GM12878 (cell line): ENCODE results near the gene ACAP2. TPM values are rescaled to one million over a fixed set of nuclear protein-coding genes. Genes with fewer than 3 reads are reported as not detected.
"Not testable (repeated sequence)": the region's sequence is repeated elsewhere in the genome, so short reads cannot be mapped to it uniquely, and the experiment has no call there.

ENCODE experiments used
- ATAC-seq: fragments of 200-7000 bp; cut with Tn5 transposase; 3 replicates; pipeline ENCODE4 v1.9.1; 2020; ENCODE audit warnings: mild to moderate bottlenecking, moderate library complexity
- BruUV-seq: library from RNA; stranded (reverse); fragments of 400-500 nt; replicated peaks from 2 replicates; lab custom pipeline; 2021; lab: Mats Ljungman, UMichigan
- CTCF ChIA-PET: fragments of 300-600 bp; sonication (Branson Sonifier 250); formaldehyde crosslinking; extraction: SDS; loops from one replicate; lab custom pipeline; 2021; ENCODE audit warnings: inconsistent platforms; lab: Yijun Ruan, JAX
- POLR2A ChIA-PET: fragments of 350-600 bp; formaldehyde crosslinking; extraction: SDS; loops from one replicate; lab custom pipeline; 2021; ENCODE audit warnings: inconsistent platforms; lab: Charles Lee
- RAD21 ChIA-PET: fragments of 300-600 bp; sonication (Branson Sonifier 250); formaldehyde crosslinking; loops from one replicate; lab custom pipeline; 2023; ENCODE audit warnings: antibody characterized with exemption; ENCODE audit not compliant: unreplicated experiment; lab: Charles Lee
- SMC1A ChIA-PET: fragments of 300-600 bp; sonication (Branson Sonifier 250); formaldehyde crosslinking; loops from one replicate; lab custom pipeline; 2023; ENCODE audit not compliant: unreplicated experiment, uncharacterized antibody; lab: Charles Lee
- DNase-seq: peaks from one replicate; pipeline ENCODE4 v3.0.0-alpha.2; 2011; ENCODE audit warnings: low read depth, low spot score
- FAIRE-seq: peaks from 3 replicates; lab custom pipeline; 2011; peaks lifted over from hg19 to GRCh38; lab: Jason Lieb, UNC
- H2AFZ ChIP-seq: 2 replicates; pipeline ENCODE4 v1.6.0; 2011; ENCODE audit warnings: low read depth, low read length, control low read depth; ENCODE audit not compliant: control insufficient read depth
- H3K27ac ChIP-seq: 2 replicates; pipeline ENCODE4 v1.5.1; 2011; ENCODE audit warnings: control low read depth; ENCODE audit not compliant: control insufficient read depth, insufficient read depth
- H3K27me3 ChIP-seq, 2 experiments: replicated peaks in 1 of 2; 2 replicates each; pipeline versions ENCODE4 v1.6.0 to v1.6.1; 2011; ENCODE audit warnings: low read length in 1 of 2; ENCODE audit not compliant: control insufficient read depth in 2 of 2, insufficient read depth in 2 of 2
- H3K36me3 ChIP-seq, 2 experiments: 2 replicates each; pipeline ENCODE4 v1.5.1; 2011; ENCODE audit warnings: low read length in 1 of 2; ENCODE audit not compliant: control insufficient read depth in 2 of 2, insufficient read depth in 2 of 2
- H3K4me1 ChIP-seq: 2 replicates; pipeline ENCODE4 v1.6.1; 2011; ENCODE audit warnings: mild to moderate bottlenecking, low read length, moderate library complexity, mixed read lengths; ENCODE audit not compliant: control insufficient read depth, insufficient read depth
- H3K4me2 ChIP-seq: 2 replicates; pipeline ENCODE4 v1.6.0; 2011; ENCODE audit warnings: control low read depth; ENCODE audit not compliant: control insufficient read depth, insufficient read depth
- H3K4me3 ChIP-seq: fragments of 200-600 bp; sonication (generic); 2 replicates; pipeline ENCODE4 v1.5.1; 2016
- H3K79me2 ChIP-seq: 2 replicates; pipeline ENCODE4 v1.6.0; 2011; ENCODE audit warnings: low read length; ENCODE audit not compliant: control insufficient read depth, insufficient read depth
- H3K9ac ChIP-seq: 2 replicates; pipeline ENCODE4 v1.8.0; 2011; ENCODE audit warnings: low read length, control low read depth, mixed read lengths; ENCODE audit not compliant: control insufficient read depth, insufficient read depth
- H3K9me3 ChIP-seq: replicated peaks from 3 replicates; pipeline ENCODE4 v1.5.1; 2011; ENCODE audit warnings: mild to moderate bottlenecking, low read length; ENCODE audit not compliant: control insufficient read depth, insufficient read depth
- H4K20me1 ChIP-seq: 2 replicates; pipeline ENCODE4 v1.6.0; 2011; ENCODE audit not compliant: control insufficient read depth, insufficient read depth
- CBX5 ChIP-seq: sonication (generic); IDR thresholded peaks from 2 replicates; pipeline ENCODE4 v1.6.1; 2016; ENCODE audit warnings: low read depth, moderate library complexity, mild to moderate bottlenecking, inconsistent platforms
- EP300 ChIP-seq, 2 experiments: fragments of 150-350 bp in 1 of 2; IDR thresholded peaks; 2 replicates each; pipeline ENCODE4 v1.6.1; 2011 to 2012; ENCODE audit warnings: low read depth in 2 of 2, low read length in 2 of 2, borderline replicate concordance in 1 of 2, improper control_type of control experiment in 1 of 2, inconsistent platforms in 1 of 2; ENCODE audit not compliant: control insufficient read depth in 1 of 2
- SPI1 ChIP-seq: IDR thresholded peaks from 2 replicates; pipeline ENCODE4 v1.6.1; 2011; ENCODE audit warnings: low read depth, mild to moderate bottlenecking, low read length, moderate library complexity, borderline replicate concordance; ENCODE audit not compliant: insufficient read depth
- ZNF622 ChIP-seq: fragments of 450-650 bp; IDR thresholded peaks from 2 replicates; pipeline ENCODE4 v1.6.1; 2017; ENCODE audit warnings: mild to moderate bottlenecking, inconsistent platforms
- WGBS: methylation state at CpG from one replicate; pipeline ENCODE4 v1.1.6; 2016; ENCODE audit warnings: low lambda C conversion rate; ENCODE audit not compliant: insufficient replicate concordance, insufficient coverage; ENCODE audit errors: missing lambda C conversion rate; 5-methylcytosine and 5-hydroxymethylcytosine counted together
- in situ Hi-C: fragments of 300-500 bp; cut with MboI; formaldehyde crosslinking; loops from 9 replicates; pipeline ENCODE4 v1.14.3; 2018; ENCODE audit warnings: mixed read lengths
- intact Hi-C: fragments of 100-400 bp; cut with micrococcal nuclease; formaldehyde crosslinking; loops from one replicate; pipeline ENCODE4 v1.14.2; 2022; ENCODE audit not compliant: unreplicated experiment
- polyA plus RNA-seq, 11 experiments: library from polyadenylated mRNA; depleted of rRNA in 4 of 11; unstranded in 6 of 11; stranded (reverse) in 5 of 11; fragments of >200 nt; fragmentation: Nextera tagmentation in 4 of 11; fragmentation: Illumina TruSeq in 1 of 11; extraction: Ambion mirVana in 4 of 11; extraction: Trizol in 1 of 11; gene quantifications; 1 replicate in 1 of 11; 2 replicates in 10 of 11; pipeline versions ENCODE4 v1.2.1 to v1.2.3, GENCODE V29; 2011 to 2016; ENCODE audit warnings: inconsistent platforms in 2 of 11, missing spikeins in 2 of 11, low read depth in 1 of 11
- total RNA-seq, 4 experiments: library from RNA; depleted of rRNA in 3 of 4; stranded (reverse); fragments of >200 nt in 3 of 4; fragmentation: Illumina TruSeq in 1 of 4; extraction: Trizol in 1 of 4; gene quantifications; 2 replicates each; pipeline versions ENCODE4 v1.2.1 to v1.2.3, GENCODE V29; 2013 to 2021
- TF ChIP-seq, protein P1 (sequence below): fragments of 450-650 bp; IDR thresholded peaks from 2 replicates; pipeline ENCODE4 v1.6.1; 2014; ENCODE audit warnings: mild to moderate bottlenecking

The ACAP2 gene
- total and polyA plus RNA-seq, 10 of the 15 experiments (the other 5 are each of a cell fraction or from before 2014, with no cell fraction given), result 7.1 to 53.8 (median 35.7) TPM

DNA sequence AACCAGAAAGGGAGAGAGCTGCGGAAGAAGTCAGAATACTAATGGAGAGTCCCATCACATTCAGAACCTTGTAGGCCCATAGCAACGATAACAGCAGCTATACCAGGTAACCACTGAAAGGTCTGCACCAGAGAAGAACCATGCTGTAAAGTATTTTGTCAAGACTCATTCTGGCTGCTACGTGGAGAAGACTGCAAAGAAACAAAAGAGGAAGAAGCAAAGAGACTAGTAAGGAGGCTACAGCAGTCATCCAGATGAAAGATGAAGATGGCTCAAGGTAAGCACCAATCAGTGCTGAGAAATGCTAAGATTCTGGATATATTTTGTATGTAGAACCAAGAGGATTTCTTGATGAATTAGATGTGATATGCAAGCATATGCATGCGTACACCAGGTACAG, 39.6 kb downstream of the ACAP2 start:
- TF ChIP-seq CBX5, result no peak
- no peak for TF ChIP-seq EP300 (IDR thresholded peaks at IDR 0.05; ENCODE audit: borderline replicate concordance in 1 of 2, control insufficient read depth in 1 of 2, low read depth in 2 of 2, low read length in 2 of 2)
- TF ChIP-seq ZNF622, result no peak
- no peak for TF ChIP-seq SPI1
- H4K20me1 ChIP-seq, result no peaks in the 10 kb centered on the region; the same call in 1 of the 2 replicates
- H2AFZ ChIP-seq, result no peak overlapping the region
- FAIRE-seq (no peak), ATAC-seq (no peak), DNase-seq (no peak)
- intact Hi-C loops (no loop called here), in situ Hi-C loops (no loop called here)
- H3K36me3 ChIP-seq, result peaks cover 0 to 6% of the 10 kb centered on the region in 2 experiments; a peak in 2 of 4 replicates
- H3K9me3 ChIP-seq, result peaks cover 3% of the 10 kb centered on the region
- no peak overlapping the region for H3K4me2 ChIP-seq
- ChIA-PET POLR2A (interaction anchor here (0.9 kb wide), 1 partner anchor 10 kb away, joined by 3 read pairs; no protein-coding TSS in a partner anchor), SMC1A (interaction anchor here (1.2 kb wide), 1 partner anchor 9 kb away, joined by 4 read pairs; no protein-coding TSS in a partner anchor), RAD21 (interaction anchor here (1.1 kb wide), 1 partner anchor 12 kb away, joined by 3 read pairs; no protein-coding TSS in a partner anchor), CTCF (no interaction called here)
- H3K27ac ChIP-seq, result no peak overlapping the region
- BruUV-seq, result no TSS peak
- H3K9ac ChIP-seq, result no peak overlapping the region
- H3K79me2 ChIP-seq, result peaks cover 47% of the 10 kb centered on the region
- WGBS, result 56% methylated on average over 4 of the region's 4 CpGs
- no peak overlapping the region for H3K4me3 ChIP-seq
- no peaks in the 10 kb centered on the region for H3K27me3 ChIP-seq
- peaks cover 3% of the 10 kb centered on the region for H3K4me1 ChIP-seq

GRCh38 chr3:195401943-195402342, 40.9 kb downstream of the ACAP2 start:
- H2AFZ ChIP-seq, result no peak overlapping the region
- no peak overlapping the region for H3K9ac ChIP-seq
- no peaks in the 10 kb centered on the region; the same call in 1 of the 2 replicates for H4K20me1 ChIP-seq
- RAD21 ChIA-PET, result no interaction called here
- H3K4me3 ChIP-seq, result no peak overlapping the region
- no peak for DNase-seq
- no peak for FAIRE-seq
- no peaks in the 10 kb centered on the region for H3K27me3 ChIP-seq
- TF ChIP-seq, protein P1, sequence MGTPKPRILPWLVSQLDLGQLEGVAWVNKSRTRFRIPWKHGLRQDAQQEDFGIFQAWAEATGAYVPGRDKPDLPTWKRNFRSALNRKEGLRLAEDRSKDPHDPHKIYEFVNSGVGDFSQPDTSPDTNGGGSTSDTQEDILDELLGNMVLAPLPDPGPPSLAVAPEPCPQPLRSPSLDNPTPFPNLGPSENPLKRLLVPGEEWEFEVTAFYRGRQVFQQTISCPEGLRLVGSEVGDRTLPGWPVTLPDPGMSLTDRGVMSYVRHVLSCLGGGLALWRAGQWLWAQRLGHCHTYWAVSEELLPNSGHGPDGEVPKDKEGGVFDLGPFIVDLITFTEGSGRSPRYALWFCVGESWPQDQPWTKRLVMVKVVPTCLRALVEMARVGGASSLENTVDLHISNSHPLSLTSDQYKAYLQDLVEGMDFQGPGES, result no peak
- H3K4me1 ChIP-seq, result peaks cover 3% of the 10 kb centered on the region; the same call in 1 of the 2 replicates
- peaks cover 48% of the 10 kb centered on the region for H3K79me2 ChIP-seq
- POLR2A ChIA-PET, result interaction anchor here (1.5 kb wide), 1 partner anchor 39 kb away, joined by 4 read pairs; no protein-coding TSS in a partner anchor
- no peak overlapping the region for H3K27ac ChIP-seq
- 87% methylated on average over 5 of the region's 5 CpGs for WGBS
- CTCF ChIA-PET, result no interaction called here
- in situ Hi-C loops (no loop called here), intact Hi-C loops (no loop called here)
- no peak for ATAC-seq
- SMC1A ChIA-PET, result interaction anchor here (1.4 kb wide), 2 partner anchors 11 to 38 kb away, joined by 5 to 6 read pairs; no protein-coding TSS in a partner anchor
- no peak overlapping the region for H3K4me2 ChIP-seq
- H3K36me3 ChIP-seq, result peaks cover 0 to 2% of the 10 kb centered on the region in 2 experiments; a peak in 1 of 4 replicates
- H3K9me3 ChIP-seq, result no peaks in the 10 kb centered on the region; the same call in 1 of the 3 replicates
- BruUV-seq, result no TSS peak

DNA sequence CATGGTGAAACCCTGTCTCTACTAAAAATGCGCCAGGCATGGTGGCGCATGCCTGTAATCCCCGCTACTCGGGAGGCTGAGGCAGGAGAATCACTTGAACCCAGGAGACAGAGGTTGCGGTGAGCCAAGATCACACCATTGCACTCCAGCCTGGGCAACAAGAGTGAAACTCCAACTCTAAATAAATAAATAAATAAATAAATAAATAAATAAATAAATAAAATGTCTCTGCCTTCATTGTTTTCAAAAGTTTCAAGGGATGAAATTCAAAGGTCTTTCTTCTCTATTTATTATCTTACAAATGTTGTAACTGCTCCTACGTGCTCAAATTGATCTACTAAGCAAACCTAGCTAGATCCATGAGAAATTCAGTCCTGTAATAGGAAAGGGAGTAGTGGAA, 44.4 kb downstream of the ACAP2 start:
- in situ Hi-C loops, H3K27me3 ChIP-seq, RAD21 ChIA-PET, ATAC-seq, H3K27ac ChIP-seq, H3K36me3 ChIP-seq, H3K4me2 ChIP-seq, SMC1A ChIA-PET, H3K4me3 ChIP-seq, H3K9ac ChIP-seq, H2AFZ ChIP-seq, BruUV-seq, POLR2A ChIA-PET, FAIRE-seq, DNase-seq, H3K9me3 ChIP-seq, H4K20me1 ChIP-seq, intact Hi-C loops: not testable (repeated sequence)
- Histone ChIP-seq H3K79me2 (peaks cover 66% of the 10 kb centered on the region), H3K4me1 (peaks cover 17% of the 10 kb centered on the region)
- CTCF ChIA-PET, result interaction anchor here (0.8 kb wide), 1 partner anchor 127 kb away, joined by 3 read pairs; the partner anchor contains the start of gene XXYLT1
- WGBS, result 93% methylated on average over 6 of the region's 6 CpGs
